HG03354 (cell line): Measurements from ENCODE around the gene PTPRO.
A peak's percentile ranks its signal among the peaks of the same experiment; 100 is the strongest.

Source experiments
- ATAC-seq: cut with Tn5 transposase; IDR thresholded peaks from one replicate; pipeline ENCODE4 v1.9.1; 2021; ENCODE audit warnings: mild to moderate bottlenecking; ENCODE audit not compliant: unreplicated experiment, poor library complexity, severe bottlenecking

The PTPRO gene

GRCh38 chr12:15545334-15545733 is 223.0 kb downstream of the PTPRO start:
- ATAC-seq = no peak

- peak; percentile 86 for ATAC-seq
Observed at GRCh38 chr12:15546102-15546701, 223.9 kb downstream of the PTPRO start.

GRCh38 chr12:15547063-15547462 is 224.8 kb downstream of the PTPRO start:
- ATAC-seq = no peak

- ATAC-seq = no peak
Observed at GRCh38 chr12:15547691-15548090, 225.4 kb downstream of the PTPRO start.

- ATAC-seq = no peak
Observed at GRCh38 chr12:15550793-15551192, 228.5 kb downstream of the PTPRO start.

- no peak for ATAC-seq
Observed at GRCh38 chr12:15555446-15555845, 233.1 kb downstream of the PTPRO start.

- ATAC-seq = no peak
Observed at GRCh38 chr12:15556411-15557102, 234.2 kb downstream of the PTPRO start.

- ATAC-seq = no peak
Observed at GRCh38 chr12:15558915-15559528, 236.7 kb downstream of the PTPRO start.

- ATAC-seq = no peak
Observed at GRCh38 chr12:15561396-15561795, 239.1 kb downstream of the PTPRO start.

GRCh38 chr12:15562263-15562662 is 240.0 kb downstream of the PTPRO start:
- no peak for ATAC-seq

GRCh38 chr12:15563663-15564062 is 241.4 kb downstream of the PTPRO start:
- ATAC-seq = peak; percentile 69

- ATAC-seq = no peak
Observed at GRCh38 chr12:15574353-15574752, 252.0 kb downstream of the PTPRO start.

- ATAC-seq = no peak
Observed at GRCh38 chr12:15575671-15576541, 253.6 kb downstream of the PTPRO start.

GRCh38 chr12:15580431-15580830 is 258.1 kb downstream of the PTPRO start:
- no peak for ATAC-seq

- no peak for ATAC-seq
Observed at GRCh38 chr12:15581006-15581405, 258.7 kb downstream of the PTPRO start.

GRCh38 chr12:15583804-15584203 is 261.5 kb downstream of the PTPRO start:
- no peak for ATAC-seq

- ATAC-seq = peak; percentile 67
Observed at GRCh38 chr12:15584366-15585041, 262.2 kb downstream of the PTPRO start.

GRCh38 chr12:15589328-15590032 is 267.2 kb downstream of the PTPRO start:
- no peak for ATAC-seq

GRCh38 chr12:15590180-15590826 is 268.0 kb downstream of the PTPRO start:
- peak; percentile 97 for ATAC-seq
